Activated CD4-positive, alpha-beta T cell treated with anti-CD3 and anti-CD28 coated beads, Interleukin-2, amount 50 U/mL, for 48 hours (primary cell): ENCODE results near the gene CNOT3.
"Not testable (repeated sequence)": the region's sequence is repeated elsewhere in the genome, so short reads cannot be mapped to it uniquely, and the experiment has no call there.

Experiments used
- DNase-seq, 2 experiments: peaks; one replicate each; pipeline ENCODE4 v3.0.0-alpha.2; 2020

Gene CNOT3

DNA sequence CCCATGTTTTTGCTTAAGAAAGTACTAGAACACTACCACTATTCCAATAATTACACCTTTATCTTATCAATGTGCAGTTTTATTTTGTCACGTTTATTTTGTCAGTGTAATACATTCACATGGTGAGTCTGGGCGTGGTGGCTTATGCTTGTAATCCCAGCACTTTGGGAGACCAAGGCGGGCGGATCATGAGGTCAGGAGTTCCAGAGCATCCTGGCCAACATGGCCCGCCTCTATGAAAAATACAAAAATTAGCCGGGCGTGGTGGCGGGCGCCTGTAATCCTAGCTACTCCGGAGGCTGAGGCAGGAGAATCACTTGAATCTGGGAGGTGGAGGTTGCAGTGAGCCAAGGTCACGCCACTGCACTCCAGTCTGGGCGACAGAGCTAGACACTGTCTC, 56.9 kb downstream of the CNOT3 start:
- DNase-seq, result not testable (repeated sequence)

DNA sequence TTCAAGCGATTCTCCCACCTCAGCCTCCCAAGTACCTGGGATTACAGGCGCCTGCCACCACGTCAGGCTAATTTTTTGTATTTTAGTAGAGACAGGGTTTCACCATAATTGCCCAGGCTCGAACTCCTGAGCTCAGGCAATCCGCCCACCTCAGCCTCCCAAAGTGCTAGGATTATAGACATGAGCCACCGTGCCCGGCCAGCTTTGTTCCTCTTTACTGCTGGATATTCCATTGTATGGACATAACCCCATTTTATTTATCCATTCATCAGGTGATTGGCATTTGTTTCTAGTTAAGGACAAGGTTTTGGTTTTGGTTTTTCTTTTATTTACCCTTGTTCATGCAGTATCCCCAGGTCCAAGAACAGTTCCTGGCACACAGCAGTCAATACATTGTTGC, 59.0 kb downstream of the CNOT3 start:
- no peak for DNase-seq

DNA sequence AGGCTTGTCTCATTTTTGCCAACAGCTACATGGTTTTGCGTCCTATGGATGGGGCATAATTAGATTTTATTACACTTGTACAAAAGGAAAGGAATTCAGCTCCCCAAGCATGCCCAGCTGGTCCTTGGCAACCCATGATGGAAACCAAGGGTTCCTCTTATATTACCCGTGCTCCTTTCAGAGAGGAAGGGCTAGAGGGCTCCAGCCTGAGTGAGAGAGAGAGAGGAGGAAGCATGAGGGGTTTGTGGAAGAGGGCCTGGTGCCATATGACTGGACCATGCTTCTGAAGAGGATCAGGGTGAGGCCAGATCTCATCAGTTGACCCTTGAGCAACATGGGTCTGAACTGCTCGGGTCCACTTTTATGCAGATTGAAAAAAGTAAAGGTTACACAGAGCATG, 59.6 kb downstream of the CNOT3 start:
- no peak for DNase-seq

DNA sequence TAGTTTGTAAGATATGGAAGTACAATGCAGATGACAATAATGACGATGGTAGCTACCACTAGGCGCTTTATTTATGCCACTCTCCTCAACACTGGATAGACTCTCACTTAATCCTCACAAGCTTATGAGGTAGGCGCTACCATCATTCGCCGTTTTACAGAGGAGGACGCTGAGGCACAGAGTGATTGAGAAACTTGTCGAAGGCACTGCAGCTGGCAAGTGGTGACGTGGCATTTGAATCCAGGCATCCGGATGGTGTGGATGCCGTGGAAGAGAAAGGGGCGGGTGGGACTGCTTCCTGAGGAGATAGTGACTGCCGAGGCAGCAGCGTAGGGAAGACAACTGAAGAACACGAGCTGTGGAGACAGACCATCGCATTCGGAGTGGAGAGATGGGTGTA, 61.8 kb downstream of the CNOT3 start:
- no peak for DNase-seq

DNA sequence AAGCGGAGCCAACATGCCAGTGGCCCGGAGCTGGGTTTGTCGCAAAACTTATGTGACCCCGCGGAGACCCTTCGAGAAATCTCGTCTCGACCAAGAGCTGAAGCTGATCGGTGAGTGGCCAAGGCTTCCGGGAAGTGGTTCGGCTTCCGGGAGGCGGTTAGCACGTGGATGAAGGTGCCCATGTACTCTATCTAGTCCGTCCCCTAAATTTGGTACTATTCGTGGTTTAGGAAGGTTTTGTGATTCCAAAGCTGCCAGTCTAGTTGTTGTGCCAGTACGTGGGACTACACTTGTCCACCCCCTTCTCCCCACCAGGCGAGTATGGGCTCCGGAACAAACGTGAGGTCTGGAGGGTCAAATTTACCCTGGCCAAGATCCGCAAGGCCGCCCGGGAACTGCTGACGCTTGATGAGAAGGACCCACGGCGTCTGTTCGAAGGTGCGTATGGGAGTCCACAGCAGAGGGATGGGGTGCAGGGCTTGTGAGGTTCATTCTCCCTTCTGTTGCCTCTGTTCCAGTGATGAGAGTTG, 63.7 kb downstream of the CNOT3 start:
- DNase-seq, result no peak

DNA sequence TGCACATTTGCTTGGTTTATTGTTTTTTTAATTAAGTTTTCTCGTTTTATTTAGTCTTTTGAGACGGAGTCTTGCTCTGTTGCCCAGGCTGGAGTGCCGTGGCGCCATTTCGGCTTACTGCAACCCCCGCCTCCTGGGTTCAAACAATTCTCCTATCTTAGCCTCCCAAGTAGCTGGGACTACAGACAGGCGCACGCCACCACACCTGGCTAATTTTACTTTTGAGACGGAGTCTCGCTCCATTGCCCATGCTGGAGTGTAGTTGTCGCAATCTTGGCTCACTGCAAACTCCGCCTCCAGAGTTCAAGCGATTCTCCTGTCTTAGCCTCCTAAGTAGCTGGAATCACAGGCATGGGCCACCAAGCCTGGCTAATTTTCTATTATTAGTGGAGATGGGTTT, 64.4 kb downstream of the CNOT3 start:
- DNase-seq, result no peak

DNA sequence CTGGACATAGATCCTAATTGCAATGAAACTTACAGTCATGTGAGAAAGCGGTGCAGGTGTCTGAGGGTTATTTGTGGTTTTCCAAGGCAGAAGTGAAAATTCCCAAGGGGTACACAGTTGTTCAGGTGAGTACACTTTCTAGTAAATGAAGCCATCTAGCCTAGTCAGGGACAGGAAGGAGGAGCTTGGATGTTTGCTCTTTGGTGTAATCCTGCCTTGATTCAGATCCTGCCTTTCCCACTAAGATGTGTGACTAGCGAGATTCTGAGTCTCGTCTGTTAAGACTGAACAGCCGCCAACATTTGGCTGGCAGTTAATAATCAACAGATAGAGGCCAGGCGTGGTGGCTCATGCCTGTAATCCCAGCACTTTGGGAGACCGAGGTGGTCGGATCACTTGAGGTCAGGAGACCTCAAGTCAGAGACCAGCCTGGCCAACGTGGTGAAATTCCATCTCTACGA, 65.6 kb downstream of the CNOT3 start:
- DNase-seq, result no peak

DNA sequence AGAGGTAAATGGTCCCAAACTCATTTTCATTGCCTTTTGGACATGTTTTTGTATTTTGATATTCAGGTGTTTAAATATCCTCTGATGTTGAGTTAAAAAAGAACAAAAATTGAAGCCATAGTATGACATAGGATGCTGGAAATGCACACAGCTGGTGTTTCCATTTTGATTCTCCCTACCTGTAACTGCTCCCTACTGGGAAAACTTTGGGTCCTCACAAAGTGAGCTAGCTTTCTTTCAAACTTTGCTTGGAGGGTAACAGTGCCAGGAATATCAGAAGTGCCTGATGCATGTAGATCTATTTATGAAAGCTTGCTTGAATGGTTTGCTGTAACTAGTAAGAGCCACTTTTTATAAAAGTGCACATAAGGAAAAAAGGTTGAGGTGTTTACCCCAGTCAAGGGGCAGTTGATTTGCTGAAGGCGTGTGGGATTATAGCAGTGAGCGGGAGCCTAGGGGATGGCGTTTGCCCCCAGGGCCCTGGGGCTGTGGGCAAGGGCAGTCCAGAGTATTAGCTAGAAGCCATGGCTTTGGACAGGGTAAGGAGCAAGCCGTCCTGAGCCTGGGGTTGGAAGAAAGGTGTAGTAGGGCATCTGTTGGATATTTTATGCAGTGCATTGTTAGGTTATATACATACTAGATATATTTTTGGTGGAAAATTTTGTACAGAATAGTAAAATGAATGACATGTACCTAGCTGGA, 67.4 kb downstream of the CNOT3 start:
- DNase-seq, result no peak
